ENCODE measurements around the gene MOSPD2.

MOSPD2 gene

GRCh38 chrX:14872851-14873675, at the start of gene MOSPD2, which contains the start of gene FANCB:
Gene MOSPD2 (plus strand): TSS chrX:14873421. CDS start chrX:14873529, 108 bp downstream.
Gene FANCB (minus strand): TSS chrX:14873069. CDS start chrX:14865510, 7,559 bp downstream.
- peak; percentile 75 to 88 for DNase-seq (ENCODE audit: low read depth in 1 of 2, low spot score in 1 of 2)

GRCh38 chrX:14825851-14826250, 47.4 kb upstream of the MOSPD2 start:
- DNase-seq (ENCODE audit: low read depth in 1 of 2, low spot score in 1 of 2): no peak

GRCh38 chrX:14826319-14826718, 46.9 kb upstream of the MOSPD2 start:
- no peak for DNase-seq (ENCODE audit: low read depth in 1 of 2, low spot score in 1 of 2)

GRCh38 chrX:14829643-14830042, 43.6 kb upstream of the MOSPD2 start:
- DNase-seq (ENCODE audit: low read depth in 1 of 2, low spot score in 1 of 2): no peak

GRCh38 chrX:14832151-14832550, 41.1 kb upstream of the MOSPD2 start:
- no peak for DNase-seq (ENCODE audit: low read depth in 1 of 2, low spot score in 1 of 2)

- DNase-seq (ENCODE audit: low read depth in 1 of 2, low spot score in 1 of 2): no peak
These were observed 40.6 kb upstream of the MOSPD2 start for GRCh38 chrX:14832586-14832985.

- no peak for DNase-seq (ENCODE audit: low read depth in 1 of 2, low spot score in 1 of 2)
These were observed 36.1 kb upstream of the MOSPD2 start for GRCh38 chrX:14837155-14837554.

GRCh38 chrX:14843666-14844065, 29.6 kb upstream of the MOSPD2 start:
- no peak for DNase-seq (ENCODE audit: low read depth in 1 of 2, low spot score in 1 of 2)

- DNase-seq (ENCODE audit: low read depth in 1 of 2, low spot score in 1 of 2): no peak
These were observed 21.7 kb upstream of the MOSPD2 start for GRCh38 chrX:14851526-14851925.

GRCh38 chrX:14864631-14865030, 8.6 kb upstream of the MOSPD2 start:
- no peak for DNase-seq (ENCODE audit: low read depth in 1 of 2, low spot score in 1 of 2)

- DNase-seq (ENCODE audit: low read depth in 1 of 2, low spot score in 1 of 2): no peak
These were observed 8.0 kb upstream of the MOSPD2 start for GRCh38 chrX:14865201-14865600.

GRCh38 chrX:14871767-14872166, 1.5 kb upstream of the MOSPD2 start:
- no peak for DNase-seq (ENCODE audit: low read depth in 1 of 2, low spot score in 1 of 2)

- no peak for DNase-seq (ENCODE audit: low read depth in 1 of 2, low spot score in 1 of 2)
These were observed 866 bp upstream of the MOSPD2 start for GRCh38 chrX:14872355-14872754.

GRCh38 chrX:14873676-14874049, 442 bp downstream of the MOSPD2 start:
- no peak for DNase-seq (ENCODE audit: low read depth in 1 of 2, low spot score in 1 of 2)

- DNase-seq (ENCODE audit: low read depth in 1 of 2, low spot score in 1 of 2): no peak
These were observed 2.4 kb downstream of the MOSPD2 start for GRCh38 chrX:14875624-14876023.

- no peak for DNase-seq (ENCODE audit: low read depth in 1 of 2, low spot score in 1 of 2)
These were observed 10.6 kb downstream of the MOSPD2 start for GRCh38 chrX:14883826-14884225.

- no peak for DNase-seq (ENCODE audit: low read depth in 1 of 2, low spot score in 1 of 2)
These were observed 11.5 kb downstream of the MOSPD2 start for GRCh38 chrX:14884714-14885113.

GRCh38 chrX:14886252-14886651, 13.0 kb downstream of the MOSPD2 start:
- DNase-seq (ENCODE audit: low read depth in 1 of 2, low spot score in 1 of 2): no peak

- no peak for DNase-seq (ENCODE audit: low read depth in 1 of 2, low spot score in 1 of 2)
These were observed 23.1 kb downstream of the MOSPD2 start for GRCh38 chrX:14896273-14896672.

GRCh38 chrX:14897042-14897441, 23.8 kb downstream of the MOSPD2 start:
- no peak for DNase-seq (ENCODE audit: low read depth in 1 of 2, low spot score in 1 of 2)

- no peak for DNase-seq (ENCODE audit: low read depth in 1 of 2, low spot score in 1 of 2)
These were observed 26.4 kb downstream of the MOSPD2 start for GRCh38 chrX:14899607-14900006.

- no peak for DNase-seq (ENCODE audit: low read depth in 1 of 2, low spot score in 1 of 2)
These were observed 29.3 kb downstream of the MOSPD2 start for GRCh38 chrX:14902537-14902936.

GRCh38 chrX:14903891-14904290, 30.7 kb downstream of the MOSPD2 start:
- DNase-seq (ENCODE audit: low read depth in 1 of 2, low spot score in 1 of 2): no peak
